Activated CD8-positive, alpha-beta memory T cell treated with anti-CD3 and anti-CD28 coated beads for 1 hour (primary cell): Measurements from ENCODE around the gene RBM7.

Experiments used
- DNase-seq, 2 donors: peaks; one replicate each; pipeline ENCODE4 v3.0.0-alpha.2; 2020; ENCODE audit warnings: low read depth in 1 of 2; ENCODE audit errors: extremely low read depth in 1 of 2

RBM7 gene

DNA sequence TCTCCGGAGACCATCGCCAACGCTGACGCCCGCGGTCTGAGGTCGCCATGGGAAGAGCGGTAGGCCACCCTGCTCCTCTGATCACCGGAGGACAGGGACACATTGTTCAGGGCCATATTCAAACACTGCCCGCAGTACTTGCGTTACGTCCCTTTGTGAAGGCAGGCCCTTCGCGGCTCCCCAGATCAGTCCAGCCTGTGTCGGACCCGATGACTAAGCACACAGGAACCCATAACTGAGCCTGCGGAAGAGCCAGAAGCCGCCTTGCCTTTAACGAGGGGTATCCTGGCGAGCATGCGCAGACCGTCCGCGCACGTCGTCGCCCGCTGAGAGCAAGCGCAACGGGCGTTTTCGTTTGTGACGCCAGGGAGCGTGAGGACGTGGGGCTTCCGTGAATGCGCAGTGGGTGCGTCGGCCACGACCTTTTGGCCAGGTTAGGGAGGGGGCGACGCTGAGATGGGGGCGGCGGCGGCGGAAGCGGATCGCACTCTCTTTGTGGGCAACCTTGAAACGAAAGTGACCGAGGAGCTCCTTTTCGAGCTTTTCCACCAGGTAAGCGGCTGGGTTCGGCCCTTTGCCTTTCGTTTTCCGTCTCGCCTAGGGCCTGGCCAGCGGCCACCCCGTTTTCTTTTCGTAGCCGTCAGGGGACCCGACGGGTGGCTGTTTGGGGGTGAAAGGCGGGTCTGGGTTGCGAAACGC, at the start of gene RBM7, which contains the start of gene C11orf71:
Gene RBM7 (plus strand): TSS at position 451 of the 699 bp plus-strand sequence. CDS start 6 bp downstream, at position 457.
Gene C11orf71 (minus strand): TSS at position 296 of the 699 bp plus-strand sequence. CDS start 180 bp downstream, at position 116.
- DNase-seq, result peak; percentile 96 to 97

DNA sequence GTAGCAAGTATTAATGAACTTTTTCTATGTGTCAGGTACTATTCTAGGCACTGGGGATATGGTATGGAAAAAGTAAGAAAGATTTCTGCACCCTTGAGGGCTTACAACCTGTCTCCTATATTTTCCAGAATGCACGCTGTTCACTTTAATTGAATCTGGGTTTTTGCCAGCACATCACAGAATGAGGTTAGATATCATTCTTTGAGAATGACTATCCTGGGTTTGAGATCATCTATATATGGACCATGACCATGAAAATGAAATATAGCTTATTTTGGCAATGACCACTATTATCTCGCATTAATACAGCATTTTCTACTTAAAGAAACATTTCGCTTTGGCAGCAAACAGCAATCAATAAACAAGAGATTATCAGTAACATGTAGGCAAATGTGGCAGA, 47.0 kb upstream of the RBM7 start:
- DNase-seq, result no peak

- no peak for DNase-seq
Observed at GRCh38 chr11:114354076-114354475, 46.4 kb upstream of the RBM7 start.

GRCh38 chr11:114358716-114359115, 41.8 kb upstream of the RBM7 start:
- DNase-seq, result no peak

DNA sequence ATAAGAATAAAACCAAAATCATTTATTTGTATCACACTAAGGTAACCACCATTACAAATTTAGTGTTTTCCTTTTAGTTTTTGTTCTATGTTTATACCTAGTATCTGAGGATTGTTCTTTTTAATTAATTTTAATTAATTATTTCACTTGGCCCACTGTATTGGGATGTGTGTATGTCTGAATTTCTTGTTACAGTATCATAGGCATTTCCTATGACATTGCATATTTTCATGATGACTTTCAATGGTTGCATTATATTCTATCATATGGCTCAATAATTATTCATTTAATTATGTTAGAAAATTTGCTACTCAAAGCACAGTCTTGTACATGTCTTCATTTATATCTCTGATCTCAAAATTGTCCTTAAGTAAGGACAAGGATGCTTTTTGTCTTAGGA, 41.1 kb upstream of the RBM7 start:
- no peak for DNase-seq

DNA sequence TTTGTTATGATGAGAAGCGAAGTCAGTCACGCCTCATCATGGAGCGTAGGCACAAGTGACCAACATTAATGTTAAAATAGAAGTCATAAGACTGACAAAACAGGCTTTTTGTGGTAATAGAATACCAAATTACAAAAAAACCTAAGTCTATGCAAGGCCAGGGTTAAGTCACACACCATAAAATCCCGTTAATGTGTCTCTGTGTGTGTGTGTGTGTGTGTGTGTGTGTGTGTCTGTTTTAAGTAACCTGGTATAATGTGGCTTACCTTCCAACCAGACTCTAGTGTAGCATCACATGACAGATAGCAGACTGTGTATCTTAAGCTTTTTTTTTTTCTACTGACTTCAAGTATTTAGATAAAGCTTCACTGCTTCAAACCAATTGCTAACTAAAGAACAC, 38.1 kb upstream of the RBM7 start:
- no peak for DNase-seq

DNA sequence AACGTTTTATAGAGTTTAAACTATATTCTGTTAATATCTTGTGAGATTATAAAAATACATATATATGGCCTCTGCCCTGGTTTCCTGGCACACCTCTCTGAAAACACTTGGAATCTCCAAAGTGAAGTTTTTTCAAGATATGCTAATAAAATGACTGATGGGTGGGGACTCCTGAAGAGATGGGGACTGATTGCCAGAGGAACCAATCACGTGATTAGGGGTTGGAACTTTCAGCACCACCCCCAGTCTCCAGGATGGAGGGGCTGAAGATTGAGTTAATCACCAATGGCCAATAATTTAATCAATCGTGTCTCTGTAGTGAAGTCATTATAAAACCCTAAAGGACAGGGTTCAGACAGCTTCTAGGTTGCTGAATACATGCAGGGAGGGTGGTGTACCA, 37.5 kb upstream of the RBM7 start:
- DNase-seq, result no peak

DNA sequence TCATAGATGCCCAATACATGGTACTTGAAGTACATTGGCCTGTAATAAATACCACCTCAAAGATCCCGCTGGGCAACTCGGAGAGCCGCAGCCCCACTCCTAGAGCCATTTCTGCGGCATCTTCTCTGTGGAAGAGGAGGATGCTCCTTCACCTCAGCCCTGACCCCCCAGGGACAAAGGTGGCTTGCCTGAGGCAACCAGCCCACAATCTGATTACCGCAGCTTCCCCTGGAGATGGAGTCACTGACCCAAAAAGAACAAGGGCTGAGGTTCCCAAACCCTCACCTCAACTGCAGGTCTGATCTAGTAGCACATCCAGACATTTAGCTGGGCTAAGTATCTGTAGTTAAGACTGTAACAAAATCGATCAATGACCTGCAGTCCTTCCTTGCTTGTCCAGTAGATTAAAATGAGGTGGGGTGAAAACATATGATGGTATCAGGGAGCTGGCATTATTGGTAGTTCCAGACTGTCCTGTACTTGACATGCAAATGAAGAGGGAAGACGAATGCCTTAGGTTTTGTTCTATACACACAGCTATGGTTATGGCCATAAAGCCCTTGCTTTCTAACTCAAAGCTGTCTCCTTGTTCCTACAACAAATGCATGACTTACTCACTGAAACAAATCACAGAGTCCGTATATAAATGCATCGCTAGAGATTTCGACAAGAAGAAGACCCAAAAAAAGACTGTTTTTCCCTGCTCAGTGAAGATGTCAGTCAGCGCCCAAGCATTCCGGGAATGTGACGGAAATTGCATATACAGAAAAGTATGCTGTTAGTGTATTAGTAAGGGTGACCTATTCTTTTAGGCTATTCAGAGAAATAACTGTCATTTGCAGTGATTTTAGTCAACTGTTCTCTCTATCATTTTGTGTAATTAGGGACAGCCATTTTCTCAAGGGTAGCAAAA, 33.9 kb upstream of the RBM7 start:
- DNase-seq, result no peak

GRCh38 chr11:114367244-114367957, 33.1 kb upstream of the RBM7 start:
- no peak for DNase-seq

- DNase-seq, result no peak
Observed at GRCh38 chr11:114368918-114369680, 31.4 kb upstream of the RBM7 start.

DNA sequence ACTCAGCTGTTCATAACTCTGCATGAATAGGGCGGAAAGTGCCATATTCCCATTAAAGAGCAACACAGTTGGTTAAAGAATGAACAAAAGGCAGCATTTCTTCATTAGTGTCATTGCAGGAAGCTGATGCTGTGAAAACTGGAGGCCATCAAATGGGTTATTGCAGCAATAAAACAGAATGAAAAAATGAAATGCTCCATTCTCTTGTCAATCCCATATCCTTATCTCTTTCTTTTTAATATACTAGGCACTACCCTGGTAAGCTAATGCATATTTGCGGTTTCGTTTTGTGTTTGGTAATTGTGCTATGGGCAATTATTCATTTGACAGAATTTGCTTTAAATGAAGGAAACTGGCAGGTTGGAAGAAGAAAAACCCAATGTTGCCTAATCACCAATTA, 25.4 kb upstream of the RBM7 start:
- DNase-seq, result no peak

DNA sequence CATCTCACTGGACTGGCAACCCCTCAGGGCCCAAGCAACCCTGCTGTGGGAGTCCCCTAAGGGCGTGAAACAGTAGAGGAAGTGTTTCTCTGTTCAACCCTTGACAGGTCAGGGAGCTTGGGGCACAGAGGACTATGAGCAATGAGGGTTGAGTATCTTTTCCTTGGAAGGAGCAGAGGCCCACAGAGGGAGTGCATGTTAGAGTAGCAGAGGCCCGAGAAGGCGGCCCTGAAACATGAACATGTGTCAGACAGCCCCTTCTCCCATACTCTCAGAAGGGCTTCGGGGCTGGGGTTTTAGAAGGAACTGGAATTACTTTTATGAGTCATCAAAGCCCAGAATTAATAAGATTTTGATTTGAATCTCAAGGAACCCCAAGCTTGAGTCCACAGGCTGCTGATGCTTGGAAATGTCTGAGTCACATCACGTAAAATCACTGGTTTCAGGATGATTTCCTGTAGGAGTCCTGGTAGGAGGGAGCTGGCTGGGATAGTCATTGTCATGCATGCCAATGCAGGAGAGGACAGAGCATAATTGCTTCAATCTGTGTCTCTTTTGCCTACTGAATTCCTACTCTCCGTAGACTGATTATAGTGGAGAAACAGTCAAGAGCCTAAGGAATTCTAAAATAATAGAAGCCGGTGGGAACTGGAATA, 22.7 kb upstream of the RBM7 start:
- DNase-seq, result no peak

DNA sequence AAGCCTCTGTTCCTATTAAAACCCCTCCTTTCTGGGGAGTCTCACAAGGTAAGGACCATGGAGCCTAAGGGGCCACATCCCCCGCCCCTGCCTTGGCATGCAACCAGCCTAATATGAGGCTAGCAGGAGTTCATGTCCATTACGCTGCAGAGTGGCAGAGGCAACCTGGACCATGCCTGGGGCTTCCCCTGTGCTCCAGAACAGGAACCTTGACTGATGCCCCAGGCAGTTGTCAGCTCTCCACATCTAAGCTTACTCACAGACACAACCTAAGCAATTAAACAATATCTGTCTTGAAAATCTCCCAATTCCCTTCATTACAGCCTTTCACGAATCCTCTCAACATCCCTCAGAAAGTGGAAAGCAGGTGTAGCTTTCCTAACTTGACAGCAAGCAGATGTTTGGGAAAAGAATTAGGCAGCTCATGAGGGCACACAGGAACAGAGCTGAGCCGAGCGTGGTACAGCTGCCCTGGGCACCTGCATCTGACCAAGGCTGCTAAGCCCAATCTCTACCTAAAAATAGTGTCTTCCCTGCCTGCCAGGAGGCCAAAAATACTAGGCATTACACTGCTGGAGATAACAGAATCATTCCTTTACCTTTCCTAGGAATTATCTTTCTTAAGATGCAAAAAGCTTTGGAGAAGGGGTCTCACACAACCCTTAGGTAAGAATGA, 20.9 kb upstream of the RBM7 start:
- DNase-seq, result no peak

DNA sequence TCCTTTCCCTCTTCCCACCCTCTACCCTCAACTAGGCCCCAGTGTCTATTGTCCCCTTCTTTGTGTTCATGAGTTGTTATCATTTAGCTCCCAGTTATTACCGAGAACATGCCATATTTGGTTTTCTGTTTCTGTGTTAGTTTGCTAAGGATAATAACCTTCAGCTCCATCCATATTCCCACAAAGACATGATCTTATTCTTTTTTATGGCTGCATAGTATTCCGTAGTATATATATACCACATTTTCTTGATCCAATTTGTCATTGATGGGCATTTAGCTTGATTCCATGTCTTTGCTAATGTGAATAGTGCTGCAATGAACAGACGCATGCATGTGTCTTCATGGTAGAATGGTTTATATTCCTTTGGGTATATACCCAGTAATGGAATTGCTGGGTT, 18.0 kb upstream of the RBM7 start:
- no peak for DNase-seq

DNA sequence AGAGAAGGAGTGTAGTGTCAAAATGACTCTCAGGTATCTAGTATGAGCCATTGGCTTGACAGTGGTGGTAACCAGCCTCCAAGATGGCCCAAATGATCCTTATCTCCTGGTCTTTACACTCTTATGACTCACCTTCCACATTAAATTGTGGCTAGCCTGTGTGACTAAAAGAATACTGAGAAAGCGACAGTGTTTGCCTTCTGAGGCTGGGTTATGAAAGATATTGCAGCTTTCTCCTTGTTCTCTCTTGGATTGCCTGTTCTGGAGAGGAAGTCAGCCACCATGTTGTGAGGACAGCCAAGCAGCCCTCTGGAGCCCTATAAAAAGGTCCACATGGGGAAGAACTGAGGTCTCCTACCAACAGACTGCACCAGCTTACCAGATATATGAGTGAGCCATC, 16.0 kb upstream of the RBM7 start:
- no peak for DNase-seq

DNA sequence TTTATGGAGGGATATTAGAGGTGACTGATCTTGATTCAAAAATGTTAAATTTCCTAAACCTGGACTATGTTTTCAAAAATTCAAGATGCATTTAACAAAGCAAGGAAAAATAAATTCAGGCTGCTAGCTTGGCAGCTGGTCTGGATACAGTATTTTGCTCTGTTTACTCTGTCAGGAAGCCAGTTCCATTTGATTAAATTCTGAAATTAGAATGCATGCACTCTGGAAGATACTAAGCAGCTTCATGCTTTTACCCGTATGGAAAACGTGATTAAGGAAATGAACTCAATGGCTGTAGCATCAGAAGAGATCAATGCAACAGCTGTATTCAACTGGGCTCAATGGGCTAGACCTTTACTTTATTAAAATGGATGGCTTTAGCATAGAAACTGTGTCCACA, 14.3 kb upstream of the RBM7 start:
- DNase-seq, result no peak

DNA sequence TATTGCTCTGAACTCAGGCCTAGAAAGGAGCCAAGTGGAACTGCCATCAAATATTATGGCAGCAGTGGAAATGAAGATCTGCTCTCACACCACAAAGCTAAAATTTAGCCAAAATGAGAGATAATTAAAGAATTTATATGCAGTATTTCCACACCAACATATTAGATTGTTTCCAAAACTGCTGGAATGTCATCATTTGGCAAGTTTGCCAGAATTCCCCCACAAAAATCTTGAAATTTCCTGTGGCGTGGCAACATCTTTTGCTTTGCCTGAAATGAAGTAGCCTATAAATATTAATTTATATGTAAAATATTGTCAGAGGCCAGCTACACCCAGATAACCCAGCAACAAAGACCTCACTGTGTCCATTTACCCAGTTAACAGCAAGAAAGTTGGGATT, 13.9 kb upstream of the RBM7 start:
- no peak for DNase-seq

DNA sequence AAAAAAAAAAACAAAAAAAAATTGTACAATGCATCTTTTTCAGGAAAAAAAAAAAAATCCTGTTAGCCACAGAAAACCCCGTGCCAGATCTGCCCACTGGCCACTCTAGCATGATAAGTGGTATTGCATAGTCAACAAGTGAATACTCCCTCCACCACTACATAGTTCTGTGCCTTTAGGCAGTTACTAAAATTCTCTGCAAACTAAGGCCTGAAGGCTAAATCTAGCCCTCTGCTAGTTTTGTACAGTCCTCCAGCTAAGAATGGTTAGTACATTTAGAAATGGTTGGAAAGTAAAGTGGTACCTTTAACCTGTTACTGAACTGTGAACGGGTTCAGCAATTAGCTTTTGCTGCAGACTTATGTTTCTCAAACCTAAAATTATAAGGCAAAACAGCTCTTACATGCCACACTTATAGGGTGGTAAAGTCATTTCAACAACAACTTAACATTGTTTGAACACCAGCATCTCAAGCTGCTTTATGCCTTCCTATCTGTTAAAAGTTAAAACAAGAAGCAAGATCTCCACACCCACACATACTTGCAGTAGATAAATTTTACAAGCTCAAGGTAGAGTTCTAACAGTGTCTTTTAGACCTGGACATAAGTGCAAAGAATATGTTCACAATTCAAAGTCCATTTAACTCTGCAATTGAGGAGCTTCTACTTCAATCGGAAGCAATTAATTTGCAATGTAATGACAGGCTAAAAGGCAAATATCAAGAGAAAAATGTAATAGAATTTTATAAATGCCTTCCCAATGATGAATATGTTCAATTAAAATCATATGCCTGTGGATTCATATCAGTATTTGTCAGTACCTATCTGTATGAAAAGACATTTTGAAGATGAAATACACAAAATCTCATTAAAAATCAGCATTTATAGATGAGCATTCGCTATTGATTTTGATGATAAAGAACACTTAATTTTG, 7.5 kb upstream of the RBM7 start:
- no peak for DNase-seq

- DNase-seq, result no peak
Observed at GRCh38 chr11:114395736-114396135, 4.7 kb upstream of the RBM7 start.
